OCI-LY1 (cell line): ENCODE measurements around the gene FBN1.

Experiments
- EZH2 ChIP-seq: fragments of 200-600 bp; sonication (generic), shearing (Covaris generic); IDR thresholded peaks from 2 replicates; pipeline ENCODE4 v1.8.0; 2017; ENCODE audit warnings: borderline replicate concordance, mixed run types, mild to moderate bottlenecking, antibody characterized with exemption, low read length, moderate library complexity, mixed read lengths
- TF ChIP-seq, protein P1 (sequence below): fragments of 200-600 bp; sonication (generic), shearing (Covaris generic); IDR thresholded peaks from 2 replicates; pipeline ENCODE4 v1.5.1; 2017; ENCODE audit warnings: mild to moderate bottlenecking, antibody characterized with exemption, low read length, moderate library complexity, mixed read lengths

DNA sequence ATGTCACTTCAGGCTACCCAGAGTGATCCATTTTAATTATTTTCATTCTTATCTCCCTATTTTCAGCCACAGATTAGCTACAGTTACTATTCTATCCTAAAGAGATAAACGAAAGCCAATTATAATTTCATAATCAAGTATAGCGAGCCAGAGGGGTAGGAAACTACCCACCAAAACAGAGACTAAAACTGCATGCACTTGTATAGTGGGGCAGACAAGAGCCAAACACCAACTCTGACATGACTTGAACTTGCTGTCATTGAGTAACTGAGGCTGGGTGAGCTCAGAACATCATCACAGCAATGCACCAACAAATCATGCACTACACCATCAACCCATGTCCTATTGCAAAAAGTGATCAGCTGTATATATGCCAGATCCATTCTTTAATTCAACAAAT lies 64.8 kb downstream of the FBN1 start:
- TF ChIP-seq, protein P1, sequence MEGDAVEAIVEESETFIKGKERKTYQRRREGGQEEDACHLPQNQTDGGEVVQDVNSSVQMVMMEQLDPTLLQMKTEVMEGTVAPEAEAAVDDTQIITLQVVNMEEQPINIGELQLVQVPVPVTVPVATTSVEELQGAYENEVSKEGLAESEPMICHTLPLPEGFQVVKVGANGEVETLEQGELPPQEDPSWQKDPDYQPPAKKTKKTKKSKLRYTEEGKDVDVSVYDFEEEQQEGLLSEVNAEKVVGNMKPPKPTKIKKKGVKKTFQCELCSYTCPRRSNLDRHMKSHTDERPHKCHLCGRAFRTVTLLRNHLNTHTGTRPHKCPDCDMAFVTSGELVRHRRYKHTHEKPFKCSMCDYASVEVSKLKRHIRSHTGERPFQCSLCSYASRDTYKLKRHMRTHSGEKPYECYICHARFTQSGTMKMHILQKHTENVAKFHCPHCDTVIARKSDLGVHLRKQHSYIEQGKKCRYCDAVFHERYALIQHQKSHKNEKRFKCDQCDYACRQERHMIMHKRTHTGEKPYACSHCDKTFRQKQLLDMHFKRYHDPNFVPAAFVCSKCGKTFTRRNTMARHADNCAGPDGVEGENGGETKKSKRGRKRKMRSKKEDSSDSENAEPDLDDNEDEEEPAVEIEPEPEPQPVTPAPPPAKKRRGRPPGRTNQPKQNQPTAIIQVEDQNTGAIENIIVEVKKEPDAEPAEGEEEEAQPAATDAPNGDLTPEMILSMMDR: no peak
- no peak for TF ChIP-seq EZH2
